ENCODE results near the gene PLEKHM2. TPM values are rescaled to one million over a fixed set of nuclear protein-coding genes. Genes with fewer than 3 reads are reported as not detected.

Gene PLEKHM2
- total and polyA plus RNA-seq, 2 experiments from 2014 or later, result 31.8 to 43.1 TPM

DNA sequence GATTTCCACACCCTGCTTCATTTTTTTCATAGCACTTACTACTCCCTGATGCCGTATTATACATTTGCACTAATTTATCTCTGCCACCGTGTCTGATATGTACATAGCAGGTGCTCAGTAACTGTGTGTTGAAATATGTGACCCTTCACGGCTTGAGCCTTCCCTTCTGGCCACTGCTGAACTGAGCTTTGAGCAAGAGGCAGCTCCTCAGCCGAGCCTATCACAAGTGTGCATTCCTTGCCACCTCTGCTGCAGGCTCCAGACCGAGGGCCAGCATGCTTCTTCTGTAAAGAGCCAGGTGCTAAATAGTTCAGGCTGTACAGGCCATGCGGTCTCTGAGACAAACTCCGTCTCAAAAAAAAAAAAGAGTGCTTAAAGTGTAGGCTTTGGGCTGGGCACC lies 22.6 kb downstream of the PLEKHM2 start:
- no peak overlapping the region for H3K4me2 ChIP-seq
- no peaks in the 10 kb centered on the region for H3K9me2 ChIP-seq (replicated peaks; ENCODE audit: insufficient read depth)
- peaks cover 14% of the 10 kb centered on the region for H3K4me1 ChIP-seq (ENCODE audit: insufficient read depth)
- peaks cover 6% of the 10 kb centered on the region for H4K20me1 ChIP-seq (ENCODE audit: insufficient read depth, poor library complexity, severe bottlenecking)
- no peak overlapping the region for H2AFZ ChIP-seq
- 72% methylated on average over 7 of the region's 7 CpGs for WGBS (ENCODE audit: low lambda C conversion rate, missing lambda C conversion rate)
- no peak overlapping the region for H3K4me3 ChIP-seq
- H3K9me3 ChIP-seq (ENCODE audit: low read depth), result no peaks in the 10 kb centered on the region
- DNase-seq (ENCODE audit: low spot score), result no peak
- TF ChIP-seq, protein P1, sequence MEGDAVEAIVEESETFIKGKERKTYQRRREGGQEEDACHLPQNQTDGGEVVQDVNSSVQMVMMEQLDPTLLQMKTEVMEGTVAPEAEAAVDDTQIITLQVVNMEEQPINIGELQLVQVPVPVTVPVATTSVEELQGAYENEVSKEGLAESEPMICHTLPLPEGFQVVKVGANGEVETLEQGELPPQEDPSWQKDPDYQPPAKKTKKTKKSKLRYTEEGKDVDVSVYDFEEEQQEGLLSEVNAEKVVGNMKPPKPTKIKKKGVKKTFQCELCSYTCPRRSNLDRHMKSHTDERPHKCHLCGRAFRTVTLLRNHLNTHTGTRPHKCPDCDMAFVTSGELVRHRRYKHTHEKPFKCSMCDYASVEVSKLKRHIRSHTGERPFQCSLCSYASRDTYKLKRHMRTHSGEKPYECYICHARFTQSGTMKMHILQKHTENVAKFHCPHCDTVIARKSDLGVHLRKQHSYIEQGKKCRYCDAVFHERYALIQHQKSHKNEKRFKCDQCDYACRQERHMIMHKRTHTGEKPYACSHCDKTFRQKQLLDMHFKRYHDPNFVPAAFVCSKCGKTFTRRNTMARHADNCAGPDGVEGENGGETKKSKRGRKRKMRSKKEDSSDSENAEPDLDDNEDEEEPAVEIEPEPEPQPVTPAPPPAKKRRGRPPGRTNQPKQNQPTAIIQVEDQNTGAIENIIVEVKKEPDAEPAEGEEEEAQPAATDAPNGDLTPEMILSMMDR (IDR thresholded peaks at IDR 0.05; ENCODE audit: poor library complexity), result no peak
- no peak for TF ChIP-seq EZH2 (IDR thresholded peaks at IDR 0.05; ENCODE audit: borderline replicate concordance)
- H3K79me2 ChIP-seq, result peaks cover 89% of the 10 kb centered on the region
- no peaks in the 10 kb centered on the region for H3K27me3 ChIP-seq
- no peaks in the 10 kb centered on the region for H3K36me3 ChIP-seq (replicated peaks; ENCODE audit: insufficient read depth, low read depth)
- H3K27ac ChIP-seq, result no peak overlapping the region

DNA sequence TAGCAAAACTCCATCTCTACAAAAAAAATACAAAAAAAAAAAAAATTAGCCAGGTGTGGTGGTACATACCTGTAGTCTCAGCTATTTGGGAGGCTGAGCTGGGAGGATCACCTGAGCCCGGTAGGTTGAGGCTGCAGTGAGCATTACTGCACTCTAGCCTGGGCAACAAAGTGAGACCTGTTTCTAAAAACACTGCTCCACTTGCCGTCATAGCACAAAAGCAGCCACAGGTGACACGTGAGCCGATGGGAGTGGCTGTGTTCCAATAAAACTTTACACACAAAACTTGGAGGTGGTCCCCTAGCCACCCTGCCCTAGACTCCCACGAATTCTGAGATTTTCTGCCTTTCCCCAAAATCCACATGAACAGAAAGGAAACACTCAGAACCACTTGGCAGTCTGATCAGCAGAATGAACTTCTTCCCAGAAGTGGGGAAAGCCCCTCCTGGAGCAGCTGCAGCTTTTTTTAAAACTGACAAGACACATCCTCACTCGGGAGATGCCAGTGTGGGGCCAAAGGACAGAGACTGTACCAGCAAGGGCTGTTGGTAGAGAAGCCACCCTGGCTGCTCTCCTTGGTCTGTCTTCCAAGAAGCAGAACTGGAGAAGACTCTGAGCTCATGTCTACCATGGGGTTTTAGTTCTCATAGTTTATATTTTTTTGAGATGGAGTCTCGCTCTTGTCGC lies 23.3 kb downstream of the PLEKHM2 start:
- no peak overlapping the region for H2AFZ ChIP-seq
- DNase-seq (ENCODE audit: low spot score), result no peak
- peaks cover 6% of the 10 kb centered on the region for H4K20me1 ChIP-seq (ENCODE audit: insufficient read depth, poor library complexity, severe bottlenecking)
- WGBS (ENCODE audit: low lambda C conversion rate, missing lambda C conversion rate), result 89% methylated on average over 8 of the region's 8 CpGs
- H3K4me2 ChIP-seq, result no peak overlapping the region
- no peaks in the 10 kb centered on the region for H3K9me2 ChIP-seq (replicated peaks; ENCODE audit: insufficient read depth)
- no peaks in the 10 kb centered on the region for H3K27me3 ChIP-seq
- H3K79me2 ChIP-seq, result peaks cover 89% of the 10 kb centered on the region
- no peak overlapping the region for H3K4me3 ChIP-seq
- no peak overlapping the region for H3K27ac ChIP-seq
- H3K36me3 ChIP-seq (replicated peaks; ENCODE audit: insufficient read depth, low read depth), result no peaks in the 10 kb centered on the region
- no peaks in the 10 kb centered on the region for H3K9me3 ChIP-seq (ENCODE audit: low read depth)
- TF ChIP-seq, protein P1 (IDR thresholded peaks at IDR 0.05; ENCODE audit: poor library complexity), result no peak
- TF ChIP-seq EZH2phosphoT487 (IDR thresholded peaks at IDR 0.05; ENCODE audit: low read depth, severe bottlenecking, unreplicated experiment) (no peak), EZH2 (IDR thresholded peaks at IDR 0.05; ENCODE audit: borderline replicate concordance) (no peak)
- H3K4me1 ChIP-seq (ENCODE audit: insufficient read depth), result peaks cover 14% of the 10 kb centered on the region

DNA sequence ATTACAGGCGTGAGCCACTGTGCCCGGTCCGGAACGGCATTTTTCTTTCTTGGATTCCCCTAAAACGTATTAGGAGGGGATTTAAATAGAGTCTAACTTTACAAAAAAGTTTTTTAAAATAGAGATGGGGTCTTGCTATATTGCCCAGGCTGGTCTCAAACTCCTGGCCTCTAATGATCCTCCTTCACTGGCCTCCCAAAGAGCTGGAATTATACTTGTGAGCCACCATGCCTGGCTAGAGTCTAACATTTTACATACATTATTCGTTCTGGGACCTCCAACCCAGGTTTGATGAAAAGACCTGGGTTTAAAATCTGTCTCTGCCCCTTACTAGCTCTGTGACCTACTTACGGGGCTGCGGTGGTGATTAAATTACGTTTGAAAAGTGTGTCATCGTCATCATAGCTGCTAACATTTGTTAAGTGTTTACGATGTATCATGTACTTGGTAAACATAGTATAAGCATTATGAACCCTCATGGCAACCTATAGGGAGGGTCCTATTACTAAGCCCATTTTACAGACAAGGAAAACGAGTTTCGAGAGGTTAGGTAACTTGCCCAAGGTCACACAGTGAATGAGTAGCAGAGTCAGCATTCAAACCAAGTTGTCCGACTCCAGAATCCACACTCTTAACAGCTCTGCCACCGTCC lies 24.5 kb downstream of the PLEKHM2 start:
- Histone ChIP-seq H3K27me3 (no peaks in the 10 kb centered on the region), H4K20me1 (ENCODE audit: insufficient read depth, poor library complexity, severe bottlenecking) (peaks cover 6% of the 10 kb centered on the region), H3K79me2 (peaks cover 95% of the 10 kb centered on the region), H3K4me2 (no peak overlapping the region), H3K4me1 (ENCODE audit: insufficient read depth) (peaks cover 7% of the 10 kb centered on the region), H3K9me2 (replicated peaks; ENCODE audit: insufficient read depth) (no peaks in the 10 kb centered on the region), H3K36me3 (replicated peaks; ENCODE audit: insufficient read depth, low read depth) (no peaks in the 10 kb centered on the region), H3K4me3 (no peak overlapping the region), H3K27ac (no peak overlapping the region), H2AFZ (no peak overlapping the region), H3K9me3 (ENCODE audit: low read depth) (no peaks in the 10 kb centered on the region)
- DNase-seq (ENCODE audit: low spot score), result no peak
- WGBS (ENCODE audit: low lambda C conversion rate, missing lambda C conversion rate), result 91% methylated on average over 15 of the region's 15 CpGs
- TF ChIP-seq EZH2 (IDR thresholded peaks at IDR 0.05; ENCODE audit: borderline replicate concordance) (no peak), EZH2phosphoT487 (IDR thresholded peaks at IDR 0.05; ENCODE audit: low read depth, severe bottlenecking, unreplicated experiment) (no peak)
- TF ChIP-seq, protein P1 (IDR thresholded peaks at IDR 0.05; ENCODE audit: poor library complexity), result no peak

Measured in hepatocyte (in vitro differentiated cells).